ENCODE data around the gene NPLOC4. TPM values are rescaled to one million over a fixed set of nuclear protein-coding genes. Genes with fewer than 3 reads are reported as not detected.

The NPLOC4 gene
- total and polyA plus RNA-seq, 2 of the 8 experiments (the other 6 are each of a cell fraction or from before 2014, with no cell fraction given), result 70.7 to 92.7 TPM

DNA sequence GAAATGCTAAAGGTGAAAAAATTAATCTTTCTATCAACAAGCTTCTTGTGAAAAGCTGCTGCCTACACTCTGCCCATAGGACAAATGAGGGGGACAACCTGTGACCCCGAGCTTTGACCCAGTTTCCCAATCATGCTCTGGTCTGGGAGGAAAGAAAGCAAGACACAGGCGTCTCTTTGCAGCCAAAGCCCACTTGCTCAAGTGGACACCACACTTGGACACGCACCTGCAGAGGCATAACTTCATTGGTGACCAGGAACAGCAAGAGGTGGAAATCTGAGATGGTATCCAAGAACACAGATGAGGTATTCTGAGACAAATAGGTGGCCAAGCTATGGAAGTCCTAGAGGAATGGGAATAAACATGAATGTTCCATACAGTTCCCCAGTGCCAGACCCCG lies 69.7 kb downstream of the NPLOC4 start:
- no peaks in the 10 kb centered on the region for H3K4me1 ChIP-seq (replicated peaks in 1 of 4; ENCODE audit: control insufficient read depth in 3 of 4, insufficient read depth in 4 of 4, low read length in 3 of 4)
- no peaks in the 10 kb centered on the region for H3K27me3 ChIP-seq (replicated peaks in 1 of 4; ENCODE audit: control insufficient read depth in 3 of 4, extremely low read depth in 1 of 4, insufficient read depth in 3 of 4, low read length in 3 of 4)
- no peak overlapping the region for H3K4me2 ChIP-seq (ENCODE audit: insufficient read depth in 1 of 2, low read depth in 2 of 2, low read length in 2 of 2)
- H4K5ac ChIP-seq (ENCODE audit: insufficient read length, low read depth, low read length), result no peak overlapping the region
- H3K4me3 ChIP-seq (ENCODE audit: extremely low read depth in 1 of 4, insufficient read depth in 2 of 4, low read depth in 3 of 4, low read length in 4 of 4), result no peak overlapping the region
- no peak overlapping the region; the same call in 1 of the 2 replicates for H4K8ac ChIP-seq (ENCODE audit: extremely low read depth, insufficient read depth, low read length)
- POLR2A ChIA-PET (ENCODE audit: partially characterized antibody), result interaction anchor here (1.4 to 2.1 kb wide), 2 partner anchors 12 to 15 kb away, joined by 4 to 6 read pairs; no protein-coding TSS in a partner anchor
- CTCF ChIA-PET (ENCODE audit: partially characterized antibody), result interaction anchor here (0.5 to 3.2 kb wide), 5 partner anchors 9 to 314 kb away, joined by 3 to 11 read pairs (median 4); no protein-coding TSS in a partner anchor
- H3K9me3 ChIP-seq (ENCODE audit: insufficient read depth in 2 of 2, low read depth in 1 of 2, low read length in 1 of 2), result no peaks in the 10 kb centered on the region
- no peak overlapping the region for H2BK20ac ChIP-seq (ENCODE audit: low read length)
- H2BK5ac ChIP-seq (ENCODE audit: low read depth, low read length), result no peak overlapping the region
- no peak overlapping the region for H3K14ac ChIP-seq (ENCODE audit: insufficient read length)
- TF ChIP-seq KDM1A (IDR thresholded peaks at IDR 0.05; ENCODE audit: borderline replicate concordance, low read length) (no peak), NANOG (IDR thresholded peaks at IDR 0.05; ENCODE audit: insufficient read depth, low read depth, low read length, poor library complexity, severe bottlenecking) (no peak), ZNF274 (IDR thresholded peaks at IDR 0.05; ENCODE audit: borderline replicate concordance, extremely low read depth, low read length) (no peak)
- H2BK15ac ChIP-seq (ENCODE audit: low read length), result no peak overlapping the region
- no peaks in the 10 kb centered on the region for H3K23me2 ChIP-seq (ENCODE audit: low read depth, low read length)
- no peak for DNase-seq (ENCODE audit: low read depth in 1 of 2, low spot score in 2 of 2)
- no peak overlapping the region for H4K91ac ChIP-seq (replicated peaks; ENCODE audit: insufficient read length, low read length)
- H3K23ac ChIP-seq (ENCODE audit: insufficient read length), result no peak overlapping the region
- H3K56ac ChIP-seq (replicated peaks; ENCODE audit: insufficient read length, low read depth, low read length), result no peak overlapping the region
- H3K18ac ChIP-seq (ENCODE audit: extremely low read depth, low read length), result no peak overlapping the region
- H2BK120ac ChIP-seq (replicated peaks; ENCODE audit: low read depth, low read length), result no peak overlapping the region
- H3K4ac ChIP-seq (replicated peaks; ENCODE audit: insufficient read length, low read depth, low read length), result no peak overlapping the region
- H3K79me2 ChIP-seq (ENCODE audit: control insufficient read depth in 1 of 2, insufficient read depth in 2 of 2, low read length in 2 of 2), result no peaks in the 10 kb centered on the region
- H3K9ac ChIP-seq (replicated peaks in 1 of 4; ENCODE audit: extremely low read depth in 1 of 4, low read depth in 3 of 4, low read length in 3 of 4), result no peak overlapping the region
- no peaks in the 10 kb centered on the region; the same call in 1 of the 2 replicates for H3K79me1 ChIP-seq (ENCODE audit: low read depth, low read length)
- H4K20me1 ChIP-seq (replicated peaks in 1 of 2; ENCODE audit: control insufficient read depth in 1 of 2, insufficient read depth in 2 of 2, low read length in 2 of 2), result peaks cover 4 to 13% of the 10 kb centered on the region in 2 experiments
- 98% methylated on average over 4 of the region's 4 CpGs; no CpG with 5 or more reads in 1 of the 2 experiments for WGBS, 2 experiments (ENCODE audit: extremely low coverage in 1 of 2, insufficient coverage in 1 of 2, insufficient read length in 1 of 2, insufficient replicate concordance in 2 of 2, low coverage in 1 of 2, low lambda C conversion rate in 2 of 2, missing lambda C conversion rate in 1 of 2)
- H3K36me3 ChIP-seq (ENCODE audit: control insufficient read depth in 2 of 4, insufficient read depth in 4 of 4, low read length in 3 of 4), result peaks cover 26 to 89% (median 55%) of the 10 kb centered on the region in 4 experiments
- no peak for FAIRE-seq
- no peak overlapping the region for H2BK12ac ChIP-seq (ENCODE audit: low read depth, low read length)
- H2AFZ ChIP-seq (ENCODE audit: low read length), result no peak overlapping the region
- H3K27ac ChIP-seq (ENCODE audit: low read depth, low read length), result no peak overlapping the region
- H2AK5ac ChIP-seq (ENCODE audit: low read depth, low read length), result no peak overlapping the region

Measured in H1 (cell line).